ENCODE measurements around the gene SHMT2. TPM values are rescaled to one million over a fixed set of nuclear protein-coding genes. Genes with fewer than 3 reads are reported as not detected.

SHMT2 gene
- total and polyA plus RNA-seq, 2 experiments from 2014 or later: 125 to 387 TPM

DNA sequence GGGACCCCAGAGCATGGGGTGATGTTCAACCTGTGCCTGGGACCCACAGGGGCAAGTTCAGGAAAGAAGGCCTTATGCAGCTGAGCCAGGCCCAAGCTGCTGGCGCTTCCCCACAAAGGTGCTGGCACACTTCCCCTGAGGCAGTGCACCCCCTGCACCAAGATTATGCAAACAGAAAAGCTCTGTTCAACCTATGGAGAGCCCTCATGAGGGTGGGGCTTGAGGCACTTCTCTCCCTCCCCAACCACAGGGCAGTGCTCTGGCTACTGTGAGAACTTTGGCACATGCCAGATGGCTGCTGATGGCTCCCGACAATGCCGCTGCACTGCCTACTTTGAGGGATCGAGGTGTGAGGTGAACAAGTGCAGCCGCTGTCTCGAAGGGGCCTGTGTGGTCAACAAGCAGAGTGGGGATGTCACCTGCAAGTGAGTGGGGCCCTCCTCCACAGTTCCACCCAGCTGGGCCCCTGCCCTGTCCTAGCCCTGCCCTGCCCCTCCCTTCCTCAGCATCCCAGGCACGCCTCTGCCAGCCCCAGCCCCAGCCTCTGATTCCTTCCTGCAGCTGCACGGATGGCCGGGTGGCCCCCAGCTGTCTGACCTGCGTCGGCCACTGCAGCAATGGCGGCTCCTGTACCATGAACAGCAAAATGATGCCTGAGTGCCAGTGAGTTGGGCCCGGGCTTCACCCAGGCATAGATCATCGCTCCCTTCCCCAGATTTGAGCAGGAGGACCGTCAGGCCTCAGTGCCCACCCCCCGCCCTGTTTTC is 18.4 kb upstream of the SHMT2 start:
- H3K9me3 Mint-ChIP-seq: no peaks in the 10 kb centered on the region; the same call in 1 of the 3 replicates
- Histone ChIP-seq H4K20me1 (replicated peaks; ENCODE audit: insufficient read depth) (0 out of 2 replicates have a peak, but pooled peaks cover 7% of the 10 kb centered on the region), H3K4me2 (no peak overlapping the region), H3K79me2 (replicated peaks; ENCODE audit: insufficient read depth) (no peaks in the 10 kb centered on the region), H3F3A (replicated peaks; ENCODE audit: low read depth) (0 out of 2 replicates have a peak, but pooled peaks cover 21% of the 10 kb centered on the region), H3K9me2 (ENCODE audit: insufficient read depth) (no peaks in the 10 kb centered on the region), H3K4me1 (ENCODE audit: insufficient read depth) (peaks cover 26% of the 10 kb centered on the region), H3K36me3 (ENCODE audit: insufficient read depth) (no peaks in the 10 kb centered on the region), H3K27me3 (ENCODE audit: insufficient read depth) (peaks cover 27% of the 10 kb centered on the region), H3K4me3 (no peak overlapping the region), H2AFZ (no peak overlapping the region), H3K27ac (ENCODE audit: low read depth) (no peak overlapping the region)
- peaks cover 39% of the 10 kb centered on the region for H3K27me3 Mint-ChIP-seq (ENCODE audit: insufficient read depth, low read depth, poor library complexity)
- H3K36me3 Mint-ChIP-seq (ENCODE audit: low read depth): peaks cover 50% of the 10 kb centered on the region
- no peak overlapping the region for H3K4me3 Mint-ChIP-seq
- DNase-seq (ENCODE audit: low spot score) (no peak), ATAC-seq (no peak)
- H3K27ac Mint-ChIP-seq: no peak overlapping the region
- H3K4me1 Mint-ChIP-seq: peaks cover 28% of the 10 kb centered on the region
- no peak for TF ChIP-seq EZH2phosphoT487 (IDR thresholded peaks at IDR 0.05; ENCODE audit: unreplicated experiment)
- TF ChIP-seq, protein P1, sequence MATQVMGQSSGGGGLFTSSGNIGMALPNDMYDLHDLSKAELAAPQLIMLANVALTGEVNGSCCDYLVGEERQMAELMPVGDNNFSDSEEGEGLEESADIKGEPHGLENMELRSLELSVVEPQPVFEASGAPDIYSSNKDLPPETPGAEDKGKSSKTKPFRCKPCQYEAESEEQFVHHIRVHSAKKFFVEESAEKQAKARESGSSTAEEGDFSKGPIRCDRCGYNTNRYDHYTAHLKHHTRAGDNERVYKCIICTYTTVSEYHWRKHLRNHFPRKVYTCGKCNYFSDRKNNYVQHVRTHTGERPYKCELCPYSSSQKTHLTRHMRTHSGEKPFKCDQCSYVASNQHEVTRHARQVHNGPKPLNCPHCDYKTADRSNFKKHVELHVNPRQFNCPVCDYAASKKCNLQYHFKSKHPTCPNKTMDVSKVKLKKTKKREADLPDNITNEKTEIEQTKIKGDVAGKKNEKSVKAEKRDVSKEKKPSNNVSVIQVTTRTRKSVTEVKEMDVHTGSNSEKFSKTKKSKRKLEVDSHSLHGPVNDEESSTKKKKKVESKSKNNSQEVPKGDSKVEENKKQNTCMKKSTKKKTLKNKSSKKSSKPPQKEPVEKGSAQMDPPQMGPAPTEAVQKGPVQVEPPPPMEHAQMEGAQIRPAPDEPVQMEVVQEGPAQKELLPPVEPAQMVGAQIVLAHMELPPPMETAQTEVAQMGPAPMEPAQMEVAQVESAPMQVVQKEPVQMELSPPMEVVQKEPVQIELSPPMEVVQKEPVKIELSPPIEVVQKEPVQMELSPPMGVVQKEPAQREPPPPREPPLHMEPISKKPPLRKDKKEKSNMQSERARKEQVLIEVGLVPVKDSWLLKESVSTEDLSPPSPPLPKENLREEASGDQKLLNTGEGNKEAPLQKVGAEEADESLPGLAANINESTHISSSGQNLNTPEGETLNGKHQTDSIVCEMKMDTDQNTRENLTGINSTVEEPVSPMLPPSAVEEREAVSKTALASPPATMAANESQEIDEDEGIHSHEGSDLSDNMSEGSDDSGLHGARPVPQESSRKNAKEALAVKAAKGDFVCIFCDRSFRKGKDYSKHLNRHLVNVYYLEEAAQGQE (IDR thresholded peaks at IDR 0.05; ENCODE audit: unreplicated experiment): no peak
- TF ChIP-seq STAT1 (IDR thresholded peaks at IDR 0.05; ENCODE audit: unreplicated experiment): no peak

DNA sequence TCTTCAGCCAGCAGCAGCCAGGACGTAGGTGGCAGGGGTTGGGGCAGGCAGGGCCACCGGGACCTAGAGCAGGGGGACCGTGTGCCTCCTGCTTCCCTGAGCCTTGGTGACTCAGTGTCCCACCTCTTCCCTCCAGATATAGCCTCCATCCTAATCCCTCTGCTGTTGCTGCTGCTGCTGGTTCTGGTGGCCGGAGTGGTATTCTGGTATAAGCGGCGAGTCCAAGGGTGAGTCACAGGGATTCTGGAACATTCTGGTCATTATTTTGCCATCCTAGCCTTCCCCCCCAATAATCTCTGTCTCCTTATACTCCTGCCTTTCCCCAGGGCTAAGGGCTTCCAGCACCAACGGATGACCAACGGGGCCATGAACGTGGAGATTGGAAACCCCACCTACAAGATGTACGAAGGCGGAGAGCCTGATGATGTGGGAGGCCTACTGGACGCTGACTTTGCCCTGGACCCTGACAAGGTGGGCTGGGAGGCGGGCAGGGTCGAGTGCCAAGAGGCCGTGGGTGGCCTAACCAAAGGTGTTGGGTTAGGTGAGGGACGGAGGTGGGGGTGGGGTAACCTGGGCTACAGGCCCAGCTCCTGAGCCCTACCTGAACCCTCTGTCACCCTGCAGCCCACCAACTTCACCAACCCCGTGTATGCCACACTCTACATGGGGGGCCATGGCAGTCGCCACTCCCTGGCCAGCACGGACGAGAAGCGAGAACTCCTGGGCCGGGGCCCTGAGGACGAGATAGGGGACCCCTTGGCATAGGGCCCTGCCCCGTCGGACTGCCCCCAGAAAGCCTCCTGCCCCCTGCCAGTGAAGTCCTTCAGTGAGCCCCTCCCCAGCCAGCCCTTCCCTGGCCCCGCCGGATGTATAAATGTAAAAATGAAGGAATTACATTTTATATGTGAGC is 17.5 kb upstream of the SHMT2 start:
- Histone ChIP-seq H3K27me3 (ENCODE audit: insufficient read depth) (peaks cover 35% of the 10 kb centered on the region), H3K4me2 (no peak overlapping the region), H2AFZ (no peak overlapping the region), H3K4me1 (ENCODE audit: insufficient read depth) (peaks cover 26% of the 10 kb centered on the region), H3F3A (replicated peaks; ENCODE audit: low read depth) (0 out of 2 replicates have a peak, but pooled peaks cover 21% of the 10 kb centered on the region), H3K27ac (ENCODE audit: low read depth) (no peak overlapping the region; the same call in 1 of the 2 replicates), H4K20me1 (replicated peaks; ENCODE audit: insufficient read depth) (0 out of 2 replicates have a peak, but pooled peaks cover 7% of the 10 kb centered on the region), H3K9me2 (ENCODE audit: insufficient read depth) (no peaks in the 10 kb centered on the region), H3K36me3 (ENCODE audit: insufficient read depth) (no peaks in the 10 kb centered on the region), H3K79me2 (replicated peaks; ENCODE audit: insufficient read depth) (no peaks in the 10 kb centered on the region), H3K4me3 (no peak overlapping the region)
- no peak overlapping the region for H3K4me3 Mint-ChIP-seq
- no peak for DNase-seq (ENCODE audit: low spot score)
- peaks cover 44% of the 10 kb centered on the region for H3K36me3 Mint-ChIP-seq (ENCODE audit: low read depth)
- ATAC-seq: no peak
- H3K4me1 Mint-ChIP-seq: peaks cover 28% of the 10 kb centered on the region
- H3K9me3 Mint-ChIP-seq: no peaks in the 10 kb centered on the region; the same call in 1 of the 3 replicates
- H3K27me3 Mint-ChIP-seq (ENCODE audit: insufficient read depth, low read depth, poor library complexity): peaks cover 43% of the 10 kb centered on the region
- TF ChIP-seq, protein P2, sequence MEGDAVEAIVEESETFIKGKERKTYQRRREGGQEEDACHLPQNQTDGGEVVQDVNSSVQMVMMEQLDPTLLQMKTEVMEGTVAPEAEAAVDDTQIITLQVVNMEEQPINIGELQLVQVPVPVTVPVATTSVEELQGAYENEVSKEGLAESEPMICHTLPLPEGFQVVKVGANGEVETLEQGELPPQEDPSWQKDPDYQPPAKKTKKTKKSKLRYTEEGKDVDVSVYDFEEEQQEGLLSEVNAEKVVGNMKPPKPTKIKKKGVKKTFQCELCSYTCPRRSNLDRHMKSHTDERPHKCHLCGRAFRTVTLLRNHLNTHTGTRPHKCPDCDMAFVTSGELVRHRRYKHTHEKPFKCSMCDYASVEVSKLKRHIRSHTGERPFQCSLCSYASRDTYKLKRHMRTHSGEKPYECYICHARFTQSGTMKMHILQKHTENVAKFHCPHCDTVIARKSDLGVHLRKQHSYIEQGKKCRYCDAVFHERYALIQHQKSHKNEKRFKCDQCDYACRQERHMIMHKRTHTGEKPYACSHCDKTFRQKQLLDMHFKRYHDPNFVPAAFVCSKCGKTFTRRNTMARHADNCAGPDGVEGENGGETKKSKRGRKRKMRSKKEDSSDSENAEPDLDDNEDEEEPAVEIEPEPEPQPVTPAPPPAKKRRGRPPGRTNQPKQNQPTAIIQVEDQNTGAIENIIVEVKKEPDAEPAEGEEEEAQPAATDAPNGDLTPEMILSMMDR (conservative IDR thresholded peaks at IDR 0.05; ENCODE audit: low read depth in 2 of 2): peak in 1 of 2 experiments; percentile 13; a peak in 1 of 4 replicates
- no peak for TF ChIP-seq CREB1 (CRISPR knock-in tag; IDR thresholded peaks at IDR 0.05; ENCODE audit: low read depth)
- H3K27ac Mint-ChIP-seq: no peak overlapping the region
